ENCODE measurements around the gene CYP39A1. TPM values are rescaled to one million over a fixed set of nuclear protein-coding genes. Genes with fewer than 3 reads are reported as not detected.

The CYP39A1 gene
- total RNA-seq, 1 experiment from 2014 or later: 1.7 TPM

DNA sequence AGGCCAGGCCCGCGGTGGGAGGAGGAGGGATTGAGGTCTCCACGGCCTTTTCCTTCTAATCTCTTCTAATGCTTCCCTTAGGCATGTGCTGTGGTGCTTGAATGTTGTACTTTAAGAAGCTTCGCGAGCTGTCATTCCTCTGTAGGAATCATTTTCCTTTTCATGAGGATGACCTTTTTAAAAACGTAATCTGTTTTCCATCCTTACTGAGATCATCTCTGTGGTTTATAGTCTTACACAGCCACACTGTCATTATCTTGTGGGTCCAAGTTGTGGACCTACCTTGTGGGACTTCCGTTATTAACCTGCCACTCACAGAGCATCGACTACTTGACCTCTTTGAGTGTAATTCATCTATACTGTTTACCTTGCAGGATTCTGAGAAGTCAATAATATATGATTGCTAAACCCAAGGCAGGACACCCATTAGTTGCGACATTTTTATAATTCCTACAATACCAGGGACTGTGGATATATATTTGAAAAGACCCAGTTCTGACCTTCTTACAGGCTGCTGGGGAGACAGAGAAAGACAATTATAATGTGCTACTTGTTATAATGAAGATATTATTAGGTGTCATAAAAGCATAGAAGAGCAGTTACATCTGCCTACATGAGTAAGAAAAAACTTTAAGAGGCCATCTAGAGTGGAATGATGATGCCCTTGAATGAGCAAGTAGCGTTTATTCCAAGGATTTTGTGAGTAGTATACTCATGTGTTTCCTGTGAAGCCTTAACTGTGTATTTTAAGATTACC lies 999 bp upstream of the CYP39A1 start:
- intact Hi-C loops (cut with micrococcal nuclease; ENCODE audit: unreplicated experiment): no loop called here
- Mint-ChIP-seq H3K36me3 (ENCODE audit: insufficient read depth, unreplicated experiment) (peaks cover 20% of the 10 kb centered on the region), H3K9me3 (ENCODE audit: low read depth, unreplicated experiment) (no peaks in the 10 kb centered on the region), H3K27ac (ENCODE audit: unreplicated experiment) (peak overlapping the region; percentile 91), H3K4me1 (ENCODE audit: low read depth, unreplicated experiment) (peaks cover 14% of the 10 kb centered on the region), H3K4me3 (ENCODE audit: low read depth, unreplicated experiment) (peak overlapping the region; percentile 100), H3K27me3 (ENCODE audit: unreplicated experiment) (no peaks in the 10 kb centered on the region)
- no TSS peak for BruUV-seq (replicated peaks)
- CTCF ChIA-PET: no interaction called here
- no peak for TF ChIP-seq CTCF (IDR thresholded peaks at IDR 0.05; ENCODE audit: unreplicated experiment)
- DNase-seq: no peak

DNA sequence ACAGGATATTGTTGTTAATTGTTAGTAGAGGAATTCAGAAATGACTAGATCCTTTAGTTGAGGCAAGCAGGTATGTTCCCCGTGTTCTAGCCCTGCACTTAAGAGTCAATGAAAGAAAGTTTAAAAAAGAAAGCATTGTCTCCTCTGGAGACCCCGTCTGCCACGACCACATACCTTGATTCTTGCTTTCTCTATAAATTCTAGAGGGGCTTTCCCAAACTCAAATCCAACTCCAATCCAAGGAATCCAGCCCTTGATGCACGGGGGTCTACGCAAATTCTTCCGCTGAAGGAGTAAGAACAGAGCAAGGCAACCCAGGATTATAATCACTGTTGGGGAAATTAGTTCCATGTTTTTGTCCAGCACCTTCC lies 401 bp downstream of the CYP39A1 start:
- CTCF ChIA-PET: no interaction called here
- no peaks in the 10 kb centered on the region for H3K9me3 Mint-ChIP-seq (ENCODE audit: low read depth, unreplicated experiment)
- H3K4me3 Mint-ChIP-seq (ENCODE audit: low read depth, unreplicated experiment): peak overlapping the region; percentile 100
- H3K27ac Mint-ChIP-seq (ENCODE audit: unreplicated experiment): peak overlapping the region; percentile 91
- intact Hi-C loops (cut with micrococcal nuclease; ENCODE audit: unreplicated experiment): no loop called here
- peaks cover 20% of the 10 kb centered on the region for H3K36me3 Mint-ChIP-seq (ENCODE audit: insufficient read depth, unreplicated experiment)
- H3K27me3 Mint-ChIP-seq (ENCODE audit: unreplicated experiment): no peaks in the 10 kb centered on the region
- no peak for DNase-seq
- no peak for TF ChIP-seq CTCF (IDR thresholded peaks at IDR 0.05; ENCODE audit: unreplicated experiment)
- TSS peak; percentile 45 for BruUV-seq (replicated peaks)
- H3K4me1 Mint-ChIP-seq (ENCODE audit: low read depth, unreplicated experiment): peaks cover 14% of the 10 kb centered on the region

DNA sequence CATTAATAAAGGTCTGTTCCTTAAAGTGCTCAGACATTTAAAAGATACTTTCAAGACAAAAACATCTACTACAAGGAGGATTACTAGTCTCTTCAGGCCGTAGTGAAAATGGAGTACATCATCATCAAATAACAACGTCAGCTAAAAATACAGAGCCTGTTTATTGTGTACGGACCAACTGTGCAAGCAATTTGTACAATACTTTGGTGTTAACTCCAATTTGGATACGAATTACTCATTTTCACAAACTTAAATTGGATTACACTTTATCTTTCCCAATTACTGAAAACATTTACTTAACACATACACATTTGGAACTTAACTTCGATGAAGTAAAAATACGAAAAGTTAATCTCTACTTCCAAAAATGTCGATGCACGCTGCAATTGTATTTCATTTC lies 802 bp downstream of the CYP39A1 start:
- Mint-ChIP-seq H3K36me3 (ENCODE audit: insufficient read depth, unreplicated experiment) (peaks cover 20% of the 10 kb centered on the region), H3K27ac (ENCODE audit: unreplicated experiment) (peak overlapping the region; percentile 91), H3K9me3 (ENCODE audit: low read depth, unreplicated experiment) (no peaks in the 10 kb centered on the region), H3K4me3 (ENCODE audit: low read depth, unreplicated experiment) (peak overlapping the region; percentile 100), H3K4me1 (ENCODE audit: low read depth, unreplicated experiment) (peaks cover 14% of the 10 kb centered on the region), H3K27me3 (ENCODE audit: unreplicated experiment) (no peaks in the 10 kb centered on the region)
- DNase-seq: no peak
- no TSS peak for BruUV-seq (replicated peaks)
- TF ChIP-seq CTCF (IDR thresholded peaks at IDR 0.05; ENCODE audit: unreplicated experiment): no peak
- CTCF ChIA-PET: no interaction called here
- intact Hi-C loops (cut with micrococcal nuclease; ENCODE audit: unreplicated experiment): no loop called here

- BruUV-seq (replicated peaks): no TSS peak
- CTCF ChIA-PET: no interaction called here
- Mint-ChIP-seq H3K27me3 (ENCODE audit: unreplicated experiment) (no peaks in the 10 kb centered on the region), H3K9me3 (ENCODE audit: low read depth, unreplicated experiment) (no peaks in the 10 kb centered on the region), H3K4me1 (ENCODE audit: low read depth, unreplicated experiment) (peaks cover 14% of the 10 kb centered on the region), H3K4me3 (ENCODE audit: low read depth, unreplicated experiment) (peak overlapping the region; percentile 46), H3K27ac (ENCODE audit: unreplicated experiment) (no peak overlapping the region), H3K36me3 (ENCODE audit: insufficient read depth, unreplicated experiment) (peaks cover 20% of the 10 kb centered on the region)
- intact Hi-C loops (cut with micrococcal nuclease; ENCODE audit: unreplicated experiment): no loop called here
- no peak for TF ChIP-seq CTCF (IDR thresholded peaks at IDR 0.05; ENCODE audit: unreplicated experiment)
- DNase-seq: no peak
Measured at GRCh38 chr6:46651006-46651405, 1.6 kb downstream of the CYP39A1 start.

Measured in Calu3 (cell line).